H1 (cell line): ENCODE results near the gene SUMF1.

Experiments used
- ATF3 ChIP-seq: IDR thresholded peaks from 2 replicates; pipeline ENCODE4 v1.6.1; 2011; ENCODE audit warnings: low read depth, mild to moderate bottlenecking, low read length; ENCODE audit not compliant: insufficient read depth
- BACH1 ChIP-seq: IDR thresholded peaks from 2 replicates; pipeline ENCODE4 v1.6.1; 2012; ENCODE audit warnings: low read length, improper control_type of control experiment
- BCL11A ChIP-seq, 2 experiments: IDR thresholded peaks; one replicate each; pipeline ENCODE4 v1.6.1; 2011; ENCODE audit warnings: low read depth in 2 of 2, low read length in 2 of 2, mild to moderate bottlenecking in 2 of 2
- CTCF ChIP-seq, 3 experiments: IDR thresholded peaks; 1 replicate in 2 of 3; 2 replicates in 1 of 3; pipeline versions ENCODE4 v1.5.1 to v1.6.1; 2011; ENCODE audit warnings: low read length in 3 of 3, mild to moderate bottlenecking in 3 of 3, inconsistent platforms in 2 of 3, low read depth in 1 of 3, moderate library complexity in 1 of 3; ENCODE audit not compliant: insufficient read depth in 1 of 3; ENCODE audit errors: control extremely low read depth in 1 of 3
- EP300 ChIP-seq, 2 experiments: IDR thresholded peaks; 1 replicate in 1 of 2; 2 replicates in 1 of 2; pipeline ENCODE4 v1.6.1; 2011 to 2012; ENCODE audit warnings: low read depth in 2 of 2, low read length in 2 of 2, mild to moderate bottlenecking in 2 of 2, borderline replicate concordance in 1 of 2, inconsistent platforms in 1 of 2, moderate library complexity in 1 of 2
- NRF1 ChIP-seq: IDR thresholded peaks from 2 replicates; pipeline ENCODE4 v1.6.1; 2011; ENCODE audit warnings: mild to moderate bottlenecking, low read depth, low read length, improper control_type of control experiment
- POLR2A ChIP-seq, 2 experiments: IDR thresholded peaks; 1 replicate in 1 of 2; 2 replicates in 1 of 2; pipeline ENCODE4 v1.6.1; 2011; ENCODE audit warnings: low read depth in 2 of 2, low read length in 2 of 2, mild to moderate bottlenecking in 2 of 2; ENCODE audit errors: control extremely low read depth in 1 of 2
- POLR2AphosphoS5 ChIP-seq: IDR thresholded peaks from 2 replicates; pipeline ENCODE4 v1.6.1; 2011; ENCODE audit warnings: low read depth, low read length
- RFX5 ChIP-seq: IDR thresholded peaks from 2 replicates; pipeline ENCODE4 v1.6.1; 2011; ENCODE audit warnings: low read depth, low read length, improper control_type of control experiment, borderline replicate concordance
- RNF2 ChIP-seq: fragments of 200-900, 300-1000 bp; sonication (generic); IDR thresholded peaks from 2 replicates; pipeline ENCODE4 v1.7.1; 2016; ENCODE audit warnings: borderline replicate concordance, low read depth, mild to moderate bottlenecking, antibody characterized with exemption, low read length; ENCODE audit not compliant: poor library complexity, severe bottlenecking; ENCODE audit errors: missing control alignments
- RXRA ChIP-seq: IDR thresholded peaks from 2 replicates; pipeline ENCODE4 v1.6.1; 2011; ENCODE audit warnings: low read depth, mild to moderate bottlenecking, low read length, moderate library complexity; ENCODE audit not compliant: insufficient read depth
- SIN3A ChIP-seq, 2 experiments: IDR thresholded peaks in 1 of 2; conservative IDR thresholded peaks in 1 of 2; 2 replicates each; pipeline ENCODE4 v1.6.1; 2011 to 2012; ENCODE audit warnings: low read length in 2 of 2, improper control_type of control experiment in 1 of 2, low read depth in 1 of 2, mild to moderate bottlenecking in 1 of 2
- TF ChIP-seq, protein P1 (sequence below): IDR thresholded peaks from 2 replicates; pipeline ENCODE4 v1.6.1; 2012; ENCODE audit warnings: inconsistent platforms

DNA sequence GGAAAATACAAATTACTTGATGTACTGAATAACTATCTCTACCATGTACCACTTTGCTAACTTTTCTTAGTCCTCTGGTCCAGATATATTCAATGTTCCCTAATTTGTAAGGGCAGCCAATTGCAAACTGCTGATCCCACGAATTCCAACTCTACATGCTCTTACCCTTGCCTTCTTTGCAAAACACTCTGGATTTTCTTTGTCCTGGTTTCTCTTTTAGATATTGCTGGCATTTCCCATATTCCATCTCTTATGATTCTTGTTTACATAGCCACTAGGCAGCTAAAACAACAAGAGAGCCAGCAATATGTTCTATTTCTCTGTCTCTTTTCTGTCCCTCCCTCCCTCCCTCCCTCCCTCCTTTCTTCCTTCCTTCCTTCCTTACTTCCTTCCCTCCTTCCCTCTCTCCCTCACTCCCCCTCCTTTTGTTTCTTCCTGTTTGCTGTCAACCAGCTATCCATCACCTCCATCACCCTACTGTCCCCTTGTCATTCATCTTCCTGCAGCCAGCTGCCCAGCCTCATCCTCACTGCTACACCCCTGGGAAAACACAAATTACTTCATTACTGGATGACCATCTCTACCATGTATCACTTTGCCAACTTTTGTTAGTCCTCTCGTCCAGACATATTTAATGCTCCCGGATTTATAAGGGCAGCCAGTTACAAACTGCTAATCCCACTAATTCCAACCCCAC lies 130.1 kb downstream of the SUMF1 start:
- TF ChIP-seq POLR2AphosphoS5 (no peak), CTCF (IDR thresholded peaks at IDR 0.05; ENCODE audit: control extremely low read depth in 1 of 3, insufficient read depth in 1 of 3, low read depth in 1 of 3, low read length in 3 of 3) (no peak), BACH1 (no peak), RFX5 (no peak), BCL11A (IDR thresholded peaks at IDR 0.05; ENCODE audit: low read depth in 2 of 2, low read length in 2 of 2) (no peak), SIN3A (conservative IDR thresholded peaks at IDR 0.05 in 1 of 2, IDR thresholded peaks at IDR 0.05 in 1 of 2; ENCODE audit: low read depth in 1 of 2, low read length in 2 of 2) (no peak), ATF3 (no peak), POLR2A (IDR thresholded peaks at IDR 0.05; ENCODE audit: control extremely low read depth in 1 of 2, low read depth in 2 of 2, low read length in 2 of 2) (no peak), RNF2 (no peak), NRF1 (no peak), RXRA (no peak), EP300 (IDR thresholded peaks at IDR 0.05; ENCODE audit: borderline replicate concordance in 1 of 2, low read depth in 2 of 2, low read length in 2 of 2) (no peak)
- TF ChIP-seq, protein P1, sequence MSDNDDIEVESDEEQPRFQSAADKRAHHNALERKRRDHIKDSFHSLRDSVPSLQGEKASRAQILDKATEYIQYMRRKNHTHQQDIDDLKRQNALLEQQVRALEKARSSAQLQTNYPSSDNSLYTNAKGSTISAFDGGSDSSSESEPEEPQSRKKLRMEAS: no peak
